ENCODE data around the gene SMR3A.

GRCh38 chr4:70315928-70316327, 44.6 kb upstream of the SMR3A start:
- TF ChIP-seq EP300 (IDR thresholded peaks at IDR 0.05), result no peak
- no peak for TF ChIP-seq CTCF (IDR thresholded peaks at IDR 0.05)
- no peak for TF ChIP-seq POLR2AphosphoS5 (IDR thresholded peaks at IDR 0.05)
- TF ChIP-seq POLR2A (IDR thresholded peaks at IDR 0.05; ENCODE audit: low read depth), result no peak

Measured in esophagus muscularis mucosa (tissue), 4 donors.